Stomach (tissue), 9 donors: ENCODE measurements around the gene TXNDC17. TPM values are rescaled to one million over a fixed set of nuclear protein-coding genes. Genes with fewer than 3 reads are reported as not detected.
"Not testable (repeated sequence)": the region's sequence is repeated elsewhere in the genome, so short reads cannot be mapped to it uniquely, and the experiment has no call there.

Source experiments
- DNase-seq, 2 donors: peaks; one replicate each; pipeline versions ENCODE4 v3.0.0 to v3.0.0-alpha.2; 2013 to 2019
- H3K27ac ChIP-seq, 5 donors: fragments of 200-600 bp in 4 of 5; sonication (generic) in 4 of 5; one replicate each; pipeline ENCODE4 v1.5.1; 2013 to 2019; ENCODE audit warnings: mild to moderate bottlenecking in 1 of 5, moderate library complexity in 1 of 5
- H3K27me3 ChIP-seq, 3 donors: fragments of 200-600 bp; sonication (generic); one replicate each; pipeline ENCODE4 v1.5.1; 2017 to 2019; ENCODE audit warnings: mixed run types in 1 of 3
- H3K36me3 ChIP-seq, 4 donors: fragments of 200-600 bp; sonication (generic); 1 replicate in 3 of 4; 2 replicates in 1 of 4; pipeline ENCODE4 v1.5.1; 2016 to 2019
- H3K4me1 ChIP-seq, 4 donors: fragments of 200-600 bp; sonication (generic); one replicate each; pipeline ENCODE4 v1.5.1; 2016 to 2019
- H3K4me3 ChIP-seq, 4 donors: fragments of 200-600 bp; sonication (generic) in 3 of 4; one replicate each; pipeline ENCODE4 v1.5.1; 2016 to 2019; ENCODE audit warnings: mild to moderate bottlenecking in 1 of 4
- H3K9me3 ChIP-seq, 4 donors: fragments of 200-600 bp; sonication (generic); one replicate each; pipeline ENCODE4 v1.5.1; 2016 to 2019
- CTCF ChIP-seq, 7 experiments: fragments of 450-650 bp in 4 of 7; fragments of 200-600 bp in 3 of 7; sonication (generic) in 3 of 7; IDR thresholded peaks; one replicate each; pipeline ENCODE4 v1.5.1; 2016 to 2019; ENCODE audit warnings: antibody characterized with exemption in 7 of 7, control low read depth in 2 of 7, mild to moderate bottlenecking in 1 of 7
- EP300 ChIP-seq: sonication (generic); formaldehyde crosslinking; IDR thresholded peaks from one replicate; pipeline ENCODE4 v1.6.1; 2017; ENCODE audit warnings: antibody characterized with exemption
- POLR2A ChIP-seq, 4 donors: fragments of 450-650 bp; IDR thresholded peaks; one replicate each; pipeline ENCODE4 v1.6.1; 2016; ENCODE audit warnings: antibody characterized with exemption in 4 of 4, control low read depth in 2 of 4, mild to moderate bottlenecking in 1 of 4, moderate library complexity in 1 of 4
- POLR2AphosphoS5 ChIP-seq, 3 donors: sonication (generic); formaldehyde crosslinking; IDR thresholded peaks; one replicate each; pipeline ENCODE4 v1.6.1; 2016; ENCODE audit warnings: antibody characterized with exemption in 3 of 3
- WGBS, 5 donors: extraction: QIAGEN DNeasy Blood & Tissue Kit in 3 of 5; methylation state at CpG; one replicate each; pipeline versions ENCODE4 v1.1.5 to v1.1.7; 2013 to 2018; 5-methylcytosine and 5-hydroxymethylcytosine counted together
- intact Hi-C: fragments of 100-400 bp; cut with DNase I; formaldehyde crosslinking; loops from one replicate; pipeline ENCODE4 v1.15.1; 2023; ENCODE audit warnings: low total_unique reads
- polyA plus RNA-seq, 3 donors: library from polyadenylated mRNA; stranded (reverse); fragments of 200-250 nt; gene quantifications; one replicate each; pipeline ENCODE4 v1.2.3, GENCODE V29; 2013
- total RNA-seq, 5 donors: library from RNA; depleted of rRNA; stranded (reverse); fragments of >200 nt; gene quantifications; one replicate each; pipeline versions ENCODE4 v1.1.0 to v1.2.3, GENCODE V29; 2014 to 2016
- donor health status: healthy with polysubstance abuse.
- donor health status: Bipolar disorder and iron deficiency.
- donor health status: healthy.

The TXNDC17 gene
- total and polyA plus RNA-seq, 8 donors, result 28.7 to 375 (median 169) TPM; not detected in 1

- WGBS, 5 donors, result 31 to 61% (median 39%) methylated on average over 6 of the region's 6 CpGs
- Histone ChIP-seq H3K9me3 (no peaks in the 10 kb centered on the region), H3K27me3 (no peaks in the 10 kb centered on the region), H3K36me3 (peaks cover 55 to 91% (median 88%) of the 10 kb centered on the region in 4 donors), H3K4me1 (peaks cover 5 to 28% (median 9%) of the 10 kb centered on the region in 4 donors), H3K4me3 (no peak overlapping the region), H3K27ac (peak overlapping the region; percentile 63 to 76 (median 66))
- peak in 1 of 2 donors; percentile 82 for DNase-seq
- TF ChIP-seq POLR2AphosphoS5 (IDR thresholded peaks at IDR 0.05) (peak in 2 of 3 donors; percentile 19 to 25), CTCF (IDR thresholded peaks at IDR 0.05) (no peak)
- intact Hi-C loops, result no loop called here
These were observed 48.7 kb upstream of the TXNDC17 start for GRCh38 chr17:6592173-6592572.

- 91 to 100% (median 97%) methylated on average over 12 to 14 of the region's 14 CpGs for WGBS, 5 donors
- peak overlapping the region in 1 of 5 donors; percentile 76 for H3K27ac ChIP-seq
These were observed 47.5 kb upstream of the TXNDC17 start for GRCh38 chr17:6593371-6593770.

GRCh38 chr17:6596081-6596480, 44.8 kb upstream of the TXNDC17 start:
- 85 to 96% (median 95%) methylated on average over 7 of the region's 7 CpGs for WGBS, 5 donors
- no peak for DNase-seq
- Histone ChIP-seq H3K27me3 (no peaks in the 10 kb centered on the region), H3K4me1 (peaks cover 27 to 57% (median 36%) of the 10 kb centered on the region in 4 donors), H3K4me3 (no peak overlapping the region), H3K27ac (no peak overlapping the region), H3K9me3 (no peaks in the 10 kb centered on the region), H3K36me3 (peaks cover 22 to 79% (median 69%) of the 10 kb centered on the region in 4 donors)
- no peak for TF ChIP-seq CTCF (IDR thresholded peaks at IDR 0.05)
- TF ChIP-seq POLR2A (IDR thresholded peaks at IDR 0.05), result no peak
- TF ChIP-seq EP300, result no peak
- no peak for TF ChIP-seq POLR2AphosphoS5 (IDR thresholded peaks at IDR 0.05)
- intact Hi-C loops, result no loop called here

More at GRCh38 chr17:6593371-6593770, 47.5 kb upstream of the TXNDC17 start:
- H3K4me3 ChIP-seq, intact Hi-C loops, H3K9me3 ChIP-seq, H3K27me3 ChIP-seq, DNase-seq: not testable (repeated sequence)
- peaks cover 46 to 91% (median 79%) of the 10 kb centered on the region in 4 donors for H3K36me3 ChIP-seq
- H3K4me1 ChIP-seq, result peaks cover 11 to 37% (median 18%) of the 10 kb centered on the region in 4 donors

- peaks cover 25 to 53% (median 34%) of the 10 kb centered on the region in 4 donors for H3K4me1 ChIP-seq
- no peak overlapping the region for H3K4me3 ChIP-seq
- H3K9me3 ChIP-seq, result no peaks in the 10 kb centered on the region
- peaks cover 22 to 77% (median 70%) of the 10 kb centered on the region in 4 donors for H3K36me3 ChIP-seq
- 83 to 86% (median 84%) methylated on average over 2 of the region's 2 CpGs for WGBS, 5 donors
- intact Hi-C loops, result no loop called here
- TF ChIP-seq CTCF (IDR thresholded peaks at IDR 0.05) (no peak), POLR2AphosphoS5 (IDR thresholded peaks at IDR 0.05) (no peak), POLR2A (IDR thresholded peaks at IDR 0.05) (no peak), EP300 (no peak)
- DNase-seq, result no peak
- H3K27me3 ChIP-seq, result no peaks in the 10 kb centered on the region
- H3K27ac ChIP-seq, result no peak overlapping the region
These were observed 44.3 kb upstream of the TXNDC17 start for GRCh38 chr17:6596511-6596910.

GRCh38 chr17:6596941-6597340, 43.9 kb upstream of the TXNDC17 start:
- DNase-seq, result no peak
- Histone ChIP-seq H3K9me3 (no peaks in the 10 kb centered on the region), H3K27ac (no peak overlapping the region), H3K4me3 (no peak overlapping the region), H3K36me3 (peaks cover 22 to 76% (median 69%) of the 10 kb centered on the region in 4 donors), H3K27me3 (no peaks in the 10 kb centered on the region), H3K4me1 (peaks cover 21 to 49% (median 30%) of the 10 kb centered on the region in 4 donors)
- whole genome bisulfite sequencing, 5 donors, result 92 to 97% (median 94%) methylated on average over 4 of the region's 4 CpGs
- intact Hi-C loops, result no loop called here
- TF ChIP-seq CTCF (IDR thresholded peaks at IDR 0.05), result no peak
- TF ChIP-seq EP300, result no peak
- no peak for TF ChIP-seq POLR2AphosphoS5 (IDR thresholded peaks at IDR 0.05)
- no peak for TF ChIP-seq POLR2A (IDR thresholded peaks at IDR 0.05)
